IMR-90 (cell line): ENCODE measurements around the gene NIPAL3. TPM values are rescaled to one million over a fixed set of nuclear protein-coding genes. Genes with fewer than 3 reads are reported as not detected.

ENCODE experiments used
- ATAC-seq: fragments of 200-7000 bp; cut with Tn5 transposase; 2 replicates; pipeline ENCODE4 v1.9.1; 2020; ENCODE audit warnings: low read depth, mild to moderate bottlenecking, moderate library complexity
- BruUV-seq: library from RNA; stranded (reverse); fragments of 400-500 nt; replicated peaks from 2 replicates; lab custom pipeline; 2021; lab: Mats Ljungman, UMichigan
- CTCF ChIA-PET: fragments of 300-600 bp; formaldehyde crosslinking; extraction: SDS; loops from one replicate; lab custom pipeline; 2021; ENCODE audit warnings: antibody characterized with exemption; lab: Yijun Ruan, JAX
- POLR2A ChIA-PET: fragments of 300-600 bp; sonication (Branson Sonifier 250); formaldehyde crosslinking; loops from one replicate; lab custom pipeline; 2022; ENCODE audit warnings: antibody characterized with exemption; ENCODE audit not compliant: unreplicated experiment; lab: Charles Lee
- DNase-seq: peaks from one replicate; pipeline ENCODE4 v3.0.0; 2013
- H2AFZ ChIP-seq: replicated peaks from 2 replicates; pipeline ENCODE3; 2013; ENCODE audit warnings: low read length, mild to moderate bottlenecking; ENCODE audit not compliant: poor library complexity
- H2AK5ac ChIP-seq: 2 replicates; pipeline ENCODE4 v1.6.1; 2013; ENCODE audit warnings: low read depth, low read length, inconsistent platforms
- H2AK9ac ChIP-seq: replicated peaks from 2 replicates; pipeline ENCODE3; 2013; ENCODE audit warnings: mild to moderate bottlenecking, low read depth, low read length, moderate library complexity; ENCODE audit not compliant: poor library complexity
- H2BK120ac ChIP-seq: 2 replicates; pipeline ENCODE4 v1.6.1; 2013; ENCODE audit warnings: low read depth, low read length, inconsistent platforms
- H2BK15ac ChIP-seq: 3 replicates; pipeline ENCODE4 v1.6.1; 2013; ENCODE audit warnings: low read depth, low read length, inconsistent platforms
- H2BK20ac ChIP-seq: 2 replicates; pipeline ENCODE4 v1.6.1; 2013; ENCODE audit warnings: low read depth, mild to moderate bottlenecking, inconsistent platforms, low read length, moderate library complexity
- H2BK5ac ChIP-seq: 2 replicates; pipeline ENCODE4 v1.6.1; 2013; ENCODE audit warnings: mild to moderate bottlenecking, low read depth, low read length, inconsistent platforms; ENCODE audit not compliant: poor library complexity, severe bottlenecking
- H3K14ac ChIP-seq: replicated peaks from 2 replicates; pipeline ENCODE4 v1.6.1; 2013; ENCODE audit warnings: low read depth, low read length, inconsistent platforms
- H3K18ac ChIP-seq: 2 replicates; pipeline ENCODE4 v1.6.1; 2013; ENCODE audit warnings: low read depth, low read length, control low read depth
- H3K23ac ChIP-seq: 2 replicates; pipeline ENCODE4 v1.6.1; 2013; ENCODE audit warnings: low read depth, low read length, inconsistent platforms
- H3K27ac ChIP-seq: 2 replicates; pipeline ENCODE4 v1.5.1; 2013; ENCODE audit warnings: mild to moderate bottlenecking, control low read depth, low read length; ENCODE audit not compliant: insufficient read depth
- H3K27me3 ChIP-seq: 2 replicates; pipeline ENCODE4 v1.6.1; 2013; ENCODE audit warnings: low read length; ENCODE audit not compliant: control insufficient read depth, insufficient read depth
- H3K36me3 ChIP-seq: 2 replicates; pipeline ENCODE4 v1.6.1; 2013; ENCODE audit warnings: low read length, mixed read lengths; ENCODE audit not compliant: control insufficient read depth, insufficient read depth
- H3K4ac ChIP-seq: 2 replicates; pipeline ENCODE4 v1.6.1; 2013; ENCODE audit warnings: low read depth, low read length, inconsistent platforms
- H3K4me1 ChIP-seq: 2 replicates; pipeline ENCODE4 v1.6.1; 2013; ENCODE audit warnings: low read length, mixed read lengths; ENCODE audit not compliant: control insufficient read depth, insufficient read depth
- H3K4me2 ChIP-seq: 2 replicates; pipeline ENCODE4 v1.6.1; 2013; ENCODE audit warnings: low read depth, mild to moderate bottlenecking, control low read depth, low read length, moderate library complexity
- H3K4me3 ChIP-seq: 2 replicates; pipeline ENCODE4 v1.5.1; 2013; ENCODE audit warnings: low read depth, mild to moderate bottlenecking, control low read depth, low read length, moderate library complexity; ENCODE audit not compliant: insufficient read depth
- H3K56ac ChIP-seq: 2 replicates; pipeline ENCODE4 v1.6.1; 2013; ENCODE audit warnings: low read length, inconsistent platforms; ENCODE audit not compliant: insufficient read depth; ENCODE audit errors: extremely low read depth
- H3K79me1 ChIP-seq, 2 experiments: 2 replicates each; pipeline ENCODE4 v1.6.1; 2013; ENCODE audit warnings: low read length in 2 of 2, inconsistent platforms in 1 of 2, low read depth in 1 of 2
- H3K9ac ChIP-seq: 2 replicates; pipeline ENCODE4 v1.6.1; 2013; ENCODE audit warnings: low read depth, low read length, control low read depth
- H3K9me1 ChIP-seq: 2 replicates; pipeline ENCODE4 v1.6.1; 2013; ENCODE audit warnings: low read length, inconsistent platforms; ENCODE audit not compliant: insufficient read depth
- H3K9me3 ChIP-seq: 2 replicates; pipeline ENCODE4 v1.6.1; 2013; ENCODE audit warnings: low read length; ENCODE audit not compliant: control insufficient read depth, insufficient read depth
- H4K20me1 ChIP-seq: 2 replicates; pipeline ENCODE4 v1.6.1; 2013; ENCODE audit warnings: low read length, inconsistent platforms; ENCODE audit not compliant: insufficient read depth
- H4K5ac ChIP-seq: 2 replicates; pipeline ENCODE4 v1.6.1; 2013; ENCODE audit warnings: mild to moderate bottlenecking, low read depth, low read length, control low read depth
- H4K8ac ChIP-seq, 2 experiments: 2 replicates each; pipeline ENCODE4 v1.6.1; 2013; ENCODE audit warnings: low read depth in 2 of 2, low read length in 2 of 2, control low read depth in 1 of 2, inconsistent platforms in 1 of 2
- H4K91ac ChIP-seq: 2 replicates; pipeline ENCODE4 v1.6.1; 2013; ENCODE audit warnings: low read depth, low read length, inconsistent platforms; ENCODE audit not compliant: insufficient read depth
- CEBPB ChIP-seq: IDR thresholded peaks from 2 replicates; pipeline ENCODE4 v1.6.1; 2012; ENCODE audit warnings: low read depth, low read length, improper control_type of control experiment
- CHD1 ChIP-seq: IDR thresholded peaks from 2 replicates; pipeline ENCODE4 v1.6.1; 2012; ENCODE audit warnings: low read depth, low read length, improper control_type of control experiment
- CTCF ChIP-seq: conservative IDR thresholded peaks from 2 replicates; pipeline ENCODE4 v1.5.1; 2012; ENCODE audit warnings: mild to moderate bottlenecking, low read depth, low read length, improper control_type of control experiment
- ELK1 ChIP-seq: fragments of 150-350 bp; IDR thresholded peaks from 2 replicates; pipeline ENCODE4 v1.6.1; 2016; ENCODE audit warnings: low read depth, mild to moderate bottlenecking, low read length, moderate library complexity, borderline replicate concordance
- MAZ ChIP-seq: IDR thresholded peaks from 2 replicates; pipeline ENCODE4 v1.6.1; 2012; ENCODE audit warnings: low read depth, mild to moderate bottlenecking, low read length, improper control_type of control experiment, moderate library complexity, borderline replicate concordance
- MXI1 ChIP-seq: IDR thresholded peaks from 2 replicates; pipeline ENCODE4 v1.6.1; 2012; ENCODE audit warnings: low read depth, mild to moderate bottlenecking, low read length, moderate library complexity, borderline replicate concordance
- NFE2L2 ChIP-seq: fragments of 150-350 bp; IDR thresholded peaks from 2 replicates; pipeline ENCODE4 v1.6.1; 2016; ENCODE audit warnings: low read depth, mild to moderate bottlenecking, low read length
- POLR2A ChIP-seq: IDR thresholded peaks from 2 replicates; pipeline ENCODE4 v1.6.1; 2012; ENCODE audit warnings: mild to moderate bottlenecking, low read depth, low read length
- RCOR1 ChIP-seq: IDR thresholded peaks from 2 replicates; pipeline ENCODE4 v1.6.1; 2012; ENCODE audit warnings: mild to moderate bottlenecking, low read length, improper control_type of control experiment; ENCODE audit not compliant: insufficient replicate concordance
- RFX5 ChIP-seq: IDR thresholded peaks from 2 replicates; pipeline ENCODE4 v1.8.0; 2012; ENCODE audit warnings: low read depth, mild to moderate bottlenecking, low read length, moderate library complexity
- SMC3 ChIP-seq: fragments of 150-350 bp; IDR thresholded peaks from 2 replicates; pipeline ENCODE4 v1.6.1; 2016; ENCODE audit warnings: low read depth, mild to moderate bottlenecking, antibody characterized with exemption, low read length, moderate library complexity
- USF2 ChIP-seq: fragments of 150-350 bp; IDR thresholded peaks from 2 replicates; pipeline ENCODE4 v1.6.1; 2017; ENCODE audit warnings: mild to moderate bottlenecking, antibody characterized with exemption, low read length, low read depth
- WGBS, 2 experiments: methylation state at CpG; one replicate each; pipeline versions ENCODE4 v1.1.5 to v1.1.7; 2013; ENCODE audit warnings: missing lambda C conversion rate in 2 of 2; ENCODE audit not compliant: insufficient read length in 1 of 2; ENCODE audit errors: extremely low coverage in 2 of 2; 5-methylcytosine and 5-hydroxymethylcytosine counted together
- dilution Hi-C: fragments of 300-500 bp; cut with HindIII; formaldehyde crosslinking; loops from one replicate; pipeline ENCODE4 v1.14.3; 2018; ENCODE audit warnings: low sequenced_read_pairs; ENCODE audit not compliant: unreplicated experiment
- in situ Hi-C: fragments of 300-500 bp; cut with MboI; formaldehyde crosslinking; loops from 3 replicates; pipeline ENCODE4 v1.14.3; 2019; ENCODE audit warnings: low sequenced_read_pairs, inconsistent platforms, mixed read lengths
- intact Hi-C: fragments of 100-400 bp; cut with micrococcal nuclease; formaldehyde crosslinking; loops from 2 replicates; pipeline ENCODE4 v1.10.0; 2022
- polyA plus RNA-seq, 3 experiments: library from polyadenylated mRNA; depleted of rRNA; stranded (reverse); fragments of >200 nt; gene quantifications; 2 replicates each; pipeline ENCODE4 v1.2.3, GENCODE V29; 2012; ENCODE audit warnings: low replicate concordance in 1 of 3
- total RNA-seq: library from RNA; depleted of rRNA; stranded (reverse); fragments of >200 nt; gene quantifications from 2 replicates; pipeline ENCODE4 v1.2.3, GENCODE V29; 2012

NIPAL3 gene
- total and polyA plus RNA-seq, 2 of the 4 experiments (the other 2 are of a cell fraction) = 55.0 to 123 TPM

GRCh38 chr1:24437631-24438396 lies 22.2 kb downstream of the NIPAL3 start:
- 100% methylated on average over 2 of the region's 9 CpGs; no CpG with 5 or more reads in 1 of the 2 experiments for WGBS, 2 experiments
- H4K8ac ChIP-seq = no peak overlapping the region
- H3K9ac ChIP-seq = no peak overlapping the region
- ATAC-seq = no peak; the same call in 1 of the 2 replicates
- no peaks in the 10 kb centered on the region for H3K9me3 ChIP-seq
- H3K18ac ChIP-seq = no peak overlapping the region
- no peak overlapping the region for H2AFZ ChIP-seq
- H3K14ac ChIP-seq = no peak overlapping the region
- no peak overlapping the region for H2BK120ac ChIP-seq
- H3K4me3 ChIP-seq = no peak overlapping the region
- no peaks in the 10 kb centered on the region for H3K27me3 ChIP-seq
- peak overlapping the region; percentile 26 for H2AK9ac ChIP-seq
- DNase-seq = peak; percentile 31
- H3K9me1 ChIP-seq = peaks cover 3% of the 10 kb centered on the region; the same call in 1 of the 2 replicates
- CTCF ChIA-PET = no interaction called here
- H3K23ac ChIP-seq = no peak overlapping the region
- no peak overlapping the region for H3K4me2 ChIP-seq
- in situ Hi-C loops (no loop called here), dilution Hi-C loops (no loop called here), intact Hi-C loops (no loop called here)
- no peak overlapping the region for H4K5ac ChIP-seq
- no peak overlapping the region for H2BK20ac ChIP-seq
- peaks cover 11 to 24% of the 10 kb centered on the region in 2 experiments; a peak in 3 of 4 replicates for H3K79me1 ChIP-seq
- no peak overlapping the region for H2BK5ac ChIP-seq
- H4K91ac ChIP-seq = no peak overlapping the region
- H3K56ac ChIP-seq = no peak overlapping the region
- TF ChIP-seq CHD1 (no peak), USF2 (no peak), POLR2A (no peak), SMC3 (no peak), CEBPB (no peak), CTCF (no peak), MXI1 (no peak), MAZ (no peak), RCOR1 (no peak), ELK1 (no peak), NFE2L2 (no peak), RFX5 (no peak)
- no peak overlapping the region for H3K27ac ChIP-seq
- peaks cover 12% of the 10 kb centered on the region for H3K36me3 ChIP-seq
- H2AK5ac ChIP-seq = 0 out of 2 replicates have a peak overlapping the region, but pooled peaks have one; percentile 5
- POLR2A ChIA-PET = no interaction called here
- H3K4me1 ChIP-seq = peaks cover 5% of the 10 kb centered on the region
- H2BK15ac ChIP-seq = no peak overlapping the region
- no TSS peak for BruUV-seq
- H3K4ac ChIP-seq = no peak overlapping the region
- no peaks in the 10 kb centered on the region; the same call in 1 of the 2 replicates for H4K20me1 ChIP-seq
